Measurements from ENCODE around the gene BRINP1.

The BRINP1 gene

DNA sequence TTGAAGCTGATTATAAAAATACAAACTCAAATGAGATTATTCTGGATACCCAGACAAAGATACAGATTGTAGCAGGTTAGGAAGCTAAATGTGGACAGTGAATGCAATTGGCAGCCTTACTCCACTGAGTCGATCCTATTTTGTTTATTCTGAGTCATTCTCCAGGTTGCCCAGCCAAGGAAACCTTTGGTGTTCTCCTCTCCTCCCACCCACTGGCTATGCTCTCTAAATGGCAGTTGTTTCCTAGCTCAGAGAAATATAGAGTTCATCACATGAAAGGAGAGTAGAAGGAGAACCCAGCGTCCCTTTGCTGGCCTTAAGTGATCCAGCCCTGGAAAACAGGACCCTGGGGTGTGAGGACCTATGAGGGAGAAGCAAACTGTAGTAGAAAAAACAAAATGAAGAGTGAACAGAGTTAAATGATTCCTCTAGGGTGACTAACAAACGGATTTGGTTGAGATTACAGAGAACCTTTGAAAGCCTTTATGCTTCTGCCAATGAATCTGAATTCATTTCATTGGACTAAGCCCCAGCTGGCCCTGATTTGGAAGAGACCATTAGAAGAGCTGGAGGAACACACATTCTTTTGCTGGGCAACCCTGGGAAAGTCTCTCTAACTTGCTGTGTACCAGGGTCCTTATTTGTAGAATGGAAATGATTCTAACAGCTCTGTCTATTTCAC lies 95.1 kb downstream of the BRINP1 start:
- DNase-seq: no peak

DNA sequence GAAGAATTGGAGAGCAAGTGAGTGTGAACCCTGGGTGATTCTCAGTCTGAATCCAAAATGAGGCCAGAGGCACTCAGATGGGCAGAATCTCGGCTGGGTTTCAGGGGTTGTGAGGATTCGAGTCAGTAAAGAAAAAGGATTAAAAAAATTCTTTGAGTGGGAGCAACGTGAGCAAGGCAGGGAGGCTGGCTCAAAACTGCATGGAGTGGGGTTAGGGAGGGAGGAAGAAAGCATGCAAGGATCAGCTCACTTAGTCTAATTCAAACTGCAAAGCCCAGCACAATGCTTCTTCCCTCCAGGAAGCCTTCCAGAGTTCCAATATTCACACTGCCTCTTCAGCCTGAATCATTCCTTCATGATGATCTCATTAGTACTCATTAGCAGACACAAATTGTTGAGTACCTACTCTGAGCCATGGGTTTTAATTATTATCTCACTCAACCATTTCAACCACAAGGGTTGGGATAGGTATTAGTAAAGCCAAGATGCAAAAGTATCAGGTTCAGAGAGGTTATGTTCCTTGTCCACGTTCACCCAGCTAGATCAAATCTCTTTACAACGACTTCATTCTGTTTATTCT lies 95.8 kb downstream of the BRINP1 start:
- no peak for DNase-seq

DNA sequence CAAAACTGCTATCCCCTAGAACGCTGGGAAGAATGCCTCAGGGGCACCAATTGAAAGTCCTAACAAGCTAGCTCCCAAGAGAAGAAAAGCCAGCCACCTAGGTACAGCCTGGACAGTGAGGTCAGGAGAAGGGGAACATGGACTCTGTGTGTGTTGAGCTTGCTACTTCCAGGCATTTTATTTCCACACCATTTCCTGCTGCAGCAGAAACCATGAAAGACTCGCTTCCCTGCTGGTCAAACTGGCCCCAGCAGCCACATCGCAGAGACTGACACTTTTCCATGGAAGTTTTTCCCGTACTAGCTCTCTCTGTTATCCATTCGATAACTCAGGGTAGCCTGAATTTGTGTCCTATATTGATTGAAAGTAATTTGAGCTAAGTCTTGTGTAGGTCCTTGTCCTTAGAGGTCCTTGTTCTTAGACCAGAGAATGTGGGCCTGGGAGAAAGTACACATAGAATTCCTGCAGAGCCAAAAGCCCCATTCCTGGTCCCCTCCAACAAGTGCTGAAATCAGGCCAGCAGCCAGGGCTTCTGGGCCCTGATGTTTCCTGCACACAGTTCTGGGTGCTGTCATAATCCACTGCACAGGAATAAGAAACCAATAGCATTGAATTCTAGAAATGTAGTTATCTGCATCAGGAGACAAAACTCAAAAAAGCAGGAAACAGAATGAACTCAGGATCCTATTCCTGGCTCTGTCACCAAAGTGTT lies 96.6 kb downstream of the BRINP1 start:
- no peak for DNase-seq

DNA sequence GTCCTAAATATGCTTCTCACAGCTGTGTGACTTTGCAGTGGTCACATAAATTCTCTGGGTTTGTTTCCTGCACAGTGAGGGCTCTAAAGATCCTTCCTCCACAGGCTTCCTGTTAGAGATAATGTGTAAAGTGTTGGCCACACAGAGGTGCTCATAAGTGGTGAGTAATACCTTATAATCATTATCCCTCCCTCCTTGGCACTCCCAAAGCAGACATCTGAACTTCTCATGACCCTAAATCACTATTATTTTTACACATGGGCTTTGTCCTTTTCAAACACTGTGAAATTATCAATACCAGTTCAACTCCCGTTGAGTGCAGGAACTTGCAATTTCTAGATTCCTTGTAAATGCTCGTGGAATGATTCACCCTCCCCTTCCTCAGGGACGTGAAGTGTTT lies 100.2 kb downstream of the BRINP1 start:
- no peak for DNase-seq

DNA sequence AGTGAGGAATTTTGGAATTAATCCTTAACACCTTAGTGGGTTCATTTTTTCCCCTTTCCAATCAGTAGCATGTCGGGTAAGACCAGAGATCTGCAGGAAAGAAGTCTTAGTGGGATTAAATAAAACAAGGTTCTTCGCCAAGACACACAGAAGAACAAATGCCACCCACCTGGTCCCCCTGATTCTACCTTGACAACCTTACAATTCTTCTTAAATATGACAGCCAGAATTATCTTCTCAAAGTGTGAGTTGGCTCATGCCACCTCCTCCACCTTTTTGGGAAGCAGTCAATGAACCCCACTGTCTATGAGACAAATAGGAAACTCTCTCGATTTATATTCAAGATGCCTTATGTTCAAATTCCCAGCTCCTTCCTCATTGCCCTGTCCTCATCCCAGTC lies 105.1 kb downstream of the BRINP1 start:
- no peak for DNase-seq

DNA sequence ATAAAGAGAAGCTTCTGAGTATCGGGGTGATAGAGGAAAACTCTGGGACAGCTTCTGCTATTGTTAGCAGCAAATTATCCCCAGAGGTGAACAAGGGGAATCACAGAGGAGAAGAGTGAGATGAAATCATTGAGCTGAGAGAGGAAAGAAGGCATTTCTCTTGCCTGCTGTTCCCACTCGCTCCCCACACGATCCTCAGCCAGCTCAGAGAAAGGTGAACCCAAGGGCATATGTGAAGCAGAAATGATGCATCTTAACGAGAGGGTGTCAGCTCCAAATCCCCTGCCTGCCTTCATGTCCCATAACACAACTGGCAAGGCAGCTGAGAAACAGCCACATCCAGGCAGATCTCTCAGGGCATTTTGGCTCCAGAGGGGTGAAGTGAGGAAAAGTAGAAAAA lies 111.6 kb downstream of the BRINP1 start:
- DNase-seq: no peak

DNA sequence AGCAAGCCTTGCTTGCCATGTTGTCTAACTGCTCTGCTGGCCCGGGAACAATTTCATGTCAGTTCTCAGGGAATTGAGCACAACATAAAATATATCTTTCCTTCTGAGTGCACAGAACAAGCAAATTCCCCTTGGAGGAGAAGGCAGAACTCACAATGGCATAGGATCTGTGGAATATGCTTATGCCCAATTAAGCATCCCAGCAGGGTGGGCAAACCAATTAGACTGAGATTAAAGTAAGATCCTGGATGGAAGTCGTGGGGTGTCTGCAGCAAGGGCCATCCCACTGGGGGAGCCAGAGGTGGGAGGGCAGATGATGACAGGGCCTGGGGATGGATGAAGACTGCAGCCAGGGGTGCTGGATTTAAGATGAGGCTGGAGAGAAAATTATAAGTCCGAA lies 114.1 kb downstream of the BRINP1 start:
- DNase-seq: no peak

DNA sequence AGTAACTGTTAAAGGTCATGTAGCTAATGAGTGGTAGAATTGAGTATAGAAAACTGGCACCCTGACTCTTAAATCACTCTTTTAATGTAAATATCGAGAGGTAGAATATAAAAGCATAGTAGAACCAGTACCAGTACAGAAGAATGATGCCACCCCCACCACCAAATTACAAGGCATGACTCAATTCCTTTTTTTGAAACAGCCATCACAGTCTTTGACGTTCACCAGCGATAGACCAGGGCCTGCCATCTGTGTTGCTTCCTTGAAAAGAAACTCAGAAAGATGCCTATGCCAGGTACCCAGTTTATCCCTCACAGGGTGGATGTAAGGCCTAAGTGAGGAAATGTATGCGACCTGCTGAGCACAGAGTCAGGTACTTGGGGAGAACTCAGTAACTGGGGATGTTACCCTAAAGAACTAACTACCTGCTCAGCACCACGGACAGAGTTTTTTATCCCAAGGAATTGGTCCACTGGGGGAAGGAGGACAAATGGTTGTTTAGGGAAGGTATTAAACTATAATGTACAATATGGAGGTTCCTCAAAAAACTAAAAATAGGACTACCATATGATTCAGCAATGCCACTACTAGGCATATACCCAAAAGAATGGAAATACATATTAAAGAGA lies 116.5 kb downstream of the BRINP1 start:
- DNase-seq: no peak

DNA sequence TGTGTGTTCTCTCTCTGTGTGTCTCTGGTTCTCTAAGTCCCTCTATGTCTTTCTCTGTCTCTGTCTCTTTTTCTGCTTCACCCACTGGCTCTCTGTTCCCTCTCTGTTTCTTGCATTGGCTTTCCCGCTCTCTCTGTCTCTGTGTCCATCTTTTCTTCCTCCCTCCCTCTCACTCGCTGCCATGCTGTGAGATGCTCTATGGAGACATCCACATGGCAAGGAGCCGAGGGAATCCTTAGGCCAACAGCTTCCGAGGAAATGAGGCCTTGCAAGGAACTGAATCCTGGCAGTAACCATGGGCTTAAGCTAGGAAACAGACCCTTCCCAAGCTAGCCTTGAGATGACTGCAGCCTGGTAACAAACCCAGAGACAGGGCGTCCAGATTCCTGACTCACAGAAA lies 117.3 kb downstream of the BRINP1 start:
- no peak for DNase-seq

DNA sequence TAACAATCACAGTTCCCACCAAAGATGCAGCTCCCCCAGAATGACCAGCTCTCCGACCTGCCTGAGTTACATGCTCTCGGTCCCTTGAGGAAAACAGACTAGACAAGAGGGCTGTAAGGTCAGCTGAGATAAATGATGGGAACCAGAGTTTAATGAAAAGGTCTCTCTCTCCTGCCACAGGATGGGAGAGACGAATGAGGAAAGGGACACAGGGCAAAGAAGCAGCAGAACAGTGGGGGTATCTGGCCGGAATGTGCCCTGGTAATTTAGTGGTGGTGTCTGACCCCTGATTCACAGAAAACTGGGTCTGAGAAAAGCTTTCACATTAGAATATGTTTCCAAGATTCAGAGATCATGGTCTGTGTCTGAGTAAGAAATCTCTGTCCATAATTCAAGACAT lies 118.5 kb downstream of the BRINP1 start:
- DNase-seq: no peak

DNA sequence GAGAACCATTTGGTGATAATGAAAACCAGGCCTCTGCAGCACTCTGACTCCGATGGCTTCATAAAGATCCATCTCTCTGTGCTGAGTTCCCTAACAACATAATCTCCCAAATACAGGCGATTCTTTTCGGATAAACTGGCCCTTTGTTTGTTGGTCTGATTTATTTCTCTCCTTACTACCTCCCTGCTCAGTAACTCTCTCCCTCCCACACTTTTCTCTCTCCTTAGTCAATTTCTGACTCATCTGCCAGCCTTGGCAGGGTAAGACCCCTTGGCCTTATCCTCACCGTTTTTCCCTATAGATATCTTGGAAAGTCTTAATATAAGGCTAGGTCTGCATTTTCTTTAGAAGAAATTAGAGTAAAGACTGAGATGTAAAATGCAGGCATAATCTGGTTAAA lies 128.7 kb downstream of the BRINP1 start:
- DNase-seq: no peak

DNA sequence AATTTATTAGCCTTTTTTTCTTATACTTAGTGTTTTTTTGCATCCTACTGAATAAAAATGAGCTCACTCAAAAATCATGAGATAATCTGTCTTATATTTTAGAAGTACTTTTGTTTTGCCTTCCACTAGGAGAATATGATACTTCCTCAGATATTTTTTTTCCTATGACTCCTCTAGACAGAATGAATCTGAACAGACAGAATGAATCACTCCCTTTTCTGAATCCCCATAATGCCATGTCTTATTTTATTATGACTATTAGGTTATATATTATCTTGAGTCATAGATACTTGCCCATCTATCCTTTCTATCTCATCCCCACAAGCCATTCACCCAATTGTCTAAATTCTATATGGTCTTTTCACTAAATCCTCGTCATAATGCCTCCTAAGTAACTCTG lies 134.6 kb downstream of the BRINP1 start:
- no peak for DNase-seq

DNA sequence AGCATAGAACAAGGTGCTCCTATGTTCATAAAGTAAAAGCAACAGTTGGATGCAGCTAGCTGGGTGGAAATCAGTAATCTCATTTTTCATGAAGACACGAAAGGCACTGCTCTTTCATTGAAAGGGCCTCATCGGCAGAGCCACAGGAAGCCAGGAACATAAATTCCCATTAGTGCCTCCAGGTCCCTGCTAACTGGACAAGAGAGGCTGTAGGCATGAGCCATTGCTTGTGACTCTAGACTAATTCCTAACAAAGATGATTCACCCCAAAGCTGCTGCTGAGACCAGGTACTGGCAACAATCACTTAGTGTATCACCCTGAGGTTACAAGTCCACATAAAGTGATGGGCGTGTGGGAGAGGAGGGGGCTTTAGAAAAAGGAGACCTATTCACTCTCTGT lies 141.8 kb downstream of the BRINP1 start:
- DNase-seq: no peak

DNA sequence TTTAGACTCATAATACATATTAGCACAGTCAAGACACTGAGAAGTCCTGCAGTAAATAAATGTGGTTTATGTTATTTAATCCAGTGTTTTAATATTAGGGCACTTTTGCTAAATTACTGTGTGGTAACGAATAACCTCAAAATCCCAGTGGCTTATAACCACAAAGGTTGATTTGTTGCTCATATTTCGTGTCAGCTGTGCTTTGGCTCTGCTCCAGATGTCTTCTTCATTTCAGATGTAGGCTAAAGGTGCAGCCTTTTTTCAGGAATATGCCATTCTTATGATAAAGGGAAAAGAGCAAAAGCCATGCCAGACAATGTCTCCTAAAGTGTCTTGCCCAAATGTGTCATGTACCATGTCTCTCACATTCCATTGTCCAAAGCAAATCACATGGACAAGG lies 144.8 kb downstream of the BRINP1 start:
- DNase-seq: no peak

DNA sequence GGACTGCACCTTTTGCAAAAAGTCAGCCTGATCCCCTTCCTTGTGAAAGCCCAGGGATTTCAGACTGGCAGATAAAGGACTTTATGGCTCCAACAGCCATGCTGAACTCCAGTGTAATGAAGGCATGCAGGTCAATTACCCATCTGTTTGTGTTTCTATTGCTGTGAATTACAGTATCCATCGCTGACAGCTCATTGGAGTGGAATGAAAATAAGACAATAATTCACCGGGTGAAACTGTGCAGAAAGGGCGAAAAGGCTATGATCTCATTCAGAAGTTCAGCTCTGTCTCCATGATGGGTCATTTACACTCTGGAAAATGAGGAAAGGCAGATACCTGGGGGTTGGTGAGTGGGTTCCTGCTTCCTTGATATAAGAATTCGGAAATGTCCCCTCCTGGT lies 148.0 kb downstream of the BRINP1 start:
- no peak for DNase-seq

DNA sequence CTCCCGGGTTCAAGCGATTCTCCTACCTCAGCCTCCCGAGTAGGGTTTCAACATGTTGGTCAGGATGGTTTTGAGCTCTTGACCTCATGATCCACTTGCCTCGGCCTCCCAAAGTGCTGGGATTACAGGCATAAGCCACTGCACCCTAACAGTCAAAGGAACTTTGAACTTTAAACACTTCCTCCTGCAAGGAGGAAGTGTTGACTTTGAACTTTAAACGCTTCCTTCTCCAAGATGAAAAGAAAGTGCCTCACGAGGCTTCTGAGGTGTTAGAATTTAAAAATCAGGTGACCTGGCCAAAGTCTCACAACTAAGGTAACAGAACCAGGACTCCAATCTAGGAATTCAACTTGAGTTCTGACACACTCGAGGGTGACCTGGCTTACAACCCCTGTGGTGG lies 150.9 kb downstream of the BRINP1 start:
- no peak for DNase-seq

DNA sequence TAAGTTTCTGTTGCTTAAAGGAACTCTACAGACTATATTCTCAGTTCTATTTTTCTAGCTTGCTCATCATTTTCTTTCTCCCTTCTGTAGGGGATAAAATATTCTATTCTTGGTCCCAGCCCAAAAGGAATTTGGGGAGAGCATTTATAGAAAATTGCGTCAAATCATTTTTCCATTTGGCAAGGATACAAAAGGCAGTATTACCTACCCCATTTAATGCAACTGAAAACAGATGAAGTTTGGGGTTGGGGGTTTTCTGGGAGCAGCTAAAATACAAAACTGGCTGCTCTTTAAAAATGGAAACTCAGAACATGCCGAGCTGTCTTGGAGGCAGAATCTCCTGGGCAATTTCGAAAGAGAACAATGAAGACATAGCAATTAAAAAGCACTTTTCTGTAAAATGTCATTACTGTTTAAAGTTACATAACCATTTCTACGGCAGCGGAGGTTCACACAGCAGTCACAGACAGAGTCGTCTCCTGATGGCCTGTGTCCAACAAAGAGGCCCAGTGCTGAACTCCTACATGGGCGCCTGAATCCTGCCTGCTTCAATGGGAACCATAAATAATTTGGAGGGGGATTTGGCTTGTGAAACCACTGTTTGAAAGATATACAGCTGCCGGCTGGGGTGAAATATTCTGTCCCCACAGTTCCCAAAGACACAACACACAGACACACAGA lies 152.4 kb downstream of the BRINP1 start:
- no peak for DNase-seq

DNA sequence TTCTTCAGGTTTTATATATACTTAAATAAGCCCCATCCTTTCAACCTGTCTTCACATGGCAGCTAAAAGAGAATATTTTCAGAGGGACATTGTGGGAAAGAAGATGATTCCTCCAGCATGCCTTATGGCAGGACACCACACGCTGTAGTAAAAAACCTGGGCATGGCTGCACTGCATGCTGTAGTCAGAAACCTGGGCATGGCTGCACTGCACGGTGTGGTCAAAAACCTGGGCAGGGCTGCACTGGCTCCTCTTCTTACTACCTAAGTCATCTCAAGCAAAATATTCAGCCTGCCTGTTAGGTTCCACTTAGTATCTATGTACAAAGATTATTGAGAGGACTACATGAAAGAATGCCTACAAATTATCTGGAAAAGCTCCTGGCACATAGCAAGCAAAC lies 153.6 kb downstream of the BRINP1 start:
- DNase-seq: no peak

DNA sequence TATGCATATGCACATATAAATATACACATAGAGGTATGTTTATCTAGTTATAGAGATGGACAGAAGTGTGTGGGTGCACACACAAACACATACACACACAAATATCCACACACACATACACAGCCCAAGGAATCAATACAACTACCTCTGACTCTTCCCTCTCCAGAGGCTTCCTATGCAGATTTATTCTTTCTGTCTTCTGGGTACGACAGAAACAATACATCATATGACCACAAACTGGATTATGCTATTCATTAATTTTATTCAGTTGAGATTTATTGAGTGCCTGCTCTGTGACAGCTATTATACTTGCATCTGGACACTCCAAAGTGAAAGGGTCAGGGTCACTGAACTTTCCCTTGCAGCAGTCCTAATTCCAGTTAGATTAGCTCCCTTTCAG lies 155.8 kb downstream of the BRINP1 start:
- no peak for DNase-seq

DNA sequence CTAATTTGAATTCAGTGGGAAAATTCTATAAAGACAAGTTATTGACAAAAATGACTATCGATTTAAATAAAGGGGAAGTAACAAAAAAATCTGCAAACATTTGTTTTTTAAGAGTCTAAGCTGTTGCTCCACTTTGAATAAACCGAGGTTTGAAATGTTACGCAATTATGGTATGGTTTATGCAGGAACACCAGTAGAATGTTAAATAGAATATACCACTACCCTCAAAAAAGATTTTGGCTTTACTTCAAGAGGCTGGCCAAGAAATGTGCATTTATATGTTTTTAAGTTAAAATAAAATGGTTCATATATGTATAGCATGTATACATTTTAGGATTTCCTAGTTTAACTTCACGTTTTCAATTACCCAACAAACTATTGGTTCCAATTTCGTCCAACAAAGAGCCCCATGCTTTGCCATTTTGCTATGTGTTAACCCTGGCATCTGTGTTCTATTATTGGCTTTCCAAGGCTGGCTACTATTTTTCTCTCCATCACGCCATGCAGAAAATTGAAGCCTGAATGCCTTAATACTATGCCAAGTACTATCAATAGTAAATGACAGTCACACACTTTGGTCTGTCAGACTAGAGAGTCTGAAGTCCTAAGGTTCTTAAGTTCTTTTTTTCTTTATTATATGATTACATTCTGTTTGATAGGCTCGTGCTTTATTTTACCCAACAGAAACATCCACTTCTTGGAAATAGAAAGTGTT lies 171.2 kb downstream of the BRINP1 start:
- no peak for DNase-seq

DNA sequence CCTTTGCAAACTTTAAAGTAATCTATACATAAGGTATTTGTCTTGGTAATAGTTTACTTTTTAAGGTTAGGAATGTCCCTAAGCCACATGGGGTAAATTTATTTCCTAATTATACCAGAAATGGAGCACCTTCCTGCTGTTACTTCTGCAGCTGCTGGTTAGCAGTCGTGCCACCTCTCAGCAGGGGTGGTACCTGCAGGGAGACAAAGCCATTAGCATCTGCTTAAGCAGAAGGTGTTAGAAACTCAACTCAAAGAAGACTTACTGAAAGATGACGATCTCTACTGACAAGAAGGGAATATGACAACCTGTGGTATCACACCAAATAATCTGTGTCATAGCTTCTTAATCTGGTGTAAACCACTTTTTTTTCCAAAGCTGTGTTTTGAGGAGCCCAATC lies 173.7 kb downstream of the BRINP1 start:
- DNase-seq: no peak

DNA sequence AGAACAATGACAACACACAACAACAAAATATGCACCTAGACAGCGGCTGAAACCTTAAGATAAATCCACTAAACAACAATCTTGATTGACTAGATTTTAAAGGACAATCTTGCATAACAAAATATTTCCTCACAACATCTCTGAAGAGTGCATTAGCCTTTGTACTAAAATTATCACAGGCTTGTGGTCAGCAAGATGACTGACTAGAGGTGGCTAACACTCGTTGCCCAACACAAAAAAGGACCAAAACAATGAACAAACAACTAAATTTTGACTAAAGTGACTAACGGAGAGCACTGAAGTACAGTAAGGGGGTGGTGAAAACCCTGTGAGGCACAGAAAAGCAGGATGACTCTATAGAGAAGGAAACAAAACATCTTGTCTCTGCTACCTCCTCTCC lies 183.9 kb downstream of the BRINP1 start:
- no peak for DNase-seq

Measured in activated CD8-positive, alpha-beta memory T cell treated with anti-CD3 and anti-CD28 coated beads for 24 hours (primary cell).